Pons (tissue), 1 donor: ENCODE data around the gene RELB.

Experiments used
- DNase-seq: peaks from one replicate; pipeline ENCODE4 v3.0.0-alpha.2; 2016; ENCODE audit warnings: low spot score

RELB gene

GRCh38 chr19:45086480-45086879 is 85.2 kb downstream of the RELB start:
- no peak for DNase-seq

- no peak for DNase-seq
These were observed 86.3 kb downstream of the RELB start for GRCh38 chr19:45087531-45087930.
